Measurements from ENCODE around the gene CNNM3.
"Not testable (repeated sequence)": the region's sequence is repeated elsewhere in the genome, so short reads cannot be mapped to it uniquely, and the experiment has no call there.

The CNNM3 gene

GRCh38 chr2:96852667-96853066 lies 36.6 kb downstream of the CNNM3 start:
- H3K36me3 ChIP-seq (ENCODE audit: control insufficient read depth in 5 of 5, insufficient read depth in 5 of 5, low read length in 5 of 5), result peaks cover 3 to 43% (median 36%) of the 10 kb centered on the region in 5 donors
- no peak overlapping the region for H3K4me3 ChIP-seq (ENCODE audit: low read depth in 1 of 5, low read length in 5 of 5)
- H3K9me3 ChIP-seq (ENCODE audit: control insufficient read depth in 5 of 5, low read length in 5 of 5), result no peaks in the 10 kb centered on the region
- H3K27me3 ChIP-seq (ENCODE audit: control insufficient read depth in 5 of 5, insufficient read depth in 4 of 5, low read length in 5 of 5), result no peaks in the 10 kb centered on the region
- H3K4me1 ChIP-seq (ENCODE audit: control insufficient read depth in 5 of 5, insufficient read depth in 5 of 5, low read length in 5 of 5), result peaks cover 4 to 14% (median 13%) of the 10 kb centered on the region in 5 donors
- H3K9ac ChIP-seq (ENCODE audit: low read length in 5 of 5), result no peak overlapping the region
- H3K27ac ChIP-seq (ENCODE audit: low read depth, low read length), result no peak overlapping the region

- Histone ChIP-seq H3K27me3 (ENCODE audit: control insufficient read depth in 5 of 5, insufficient read depth in 4 of 5, low read length in 5 of 5) (no peaks in the 10 kb centered on the region), H3K27ac (ENCODE audit: low read depth, low read length) (no peak overlapping the region), H3K36me3 (ENCODE audit: control insufficient read depth in 5 of 5, insufficient read depth in 5 of 5, low read length in 5 of 5) (peaks cover 3 to 36% (median 32%) of the 10 kb centered on the region in 5 donors), H3K9ac (ENCODE audit: low read length in 5 of 5) (no peak overlapping the region), H3K9me3 (ENCODE audit: control insufficient read depth in 5 of 5, low read length in 5 of 5) (no peaks in the 10 kb centered on the region), H3K4me3 (ENCODE audit: low read depth in 1 of 5, low read length in 5 of 5) (no peak overlapping the region), H3K4me1 (ENCODE audit: control insufficient read depth in 5 of 5, insufficient read depth in 5 of 5, low read length in 5 of 5) (peaks cover 4 to 18% (median 14%) of the 10 kb centered on the region in 5 donors)
These were observed 37.3 kb downstream of the CNNM3 start for GRCh38 chr2:96853321-96853720.

- H3K36me3 ChIP-seq (ENCODE audit: control insufficient read depth in 5 of 5, insufficient read depth in 5 of 5, low read length in 5 of 5), result peaks cover 3 to 35% (median 34%) of the 10 kb centered on the region in 5 donors
These were observed 41.0 kb downstream of the CNNM3 start for GRCh38 chr2:96856776-96857666.

GRCh38 chr2:96857667-96858372 lies 41.8 kb downstream of the CNNM3 start, which contains the start of gene ANKRD39:
Gene ANKRD39 (minus strand): TSS chr2:96858016. CDS start chr2:96857987, 29 bp downstream.
- Histone ChIP-seq H3K27ac (ENCODE audit: low read depth, low read length) (peak within 1 kb of the TSS; percentile 16), H3K4me1 (ENCODE audit: control insufficient read depth in 5 of 5, insufficient read depth in 5 of 5, low read length in 5 of 5) (peaks cover 8 to 38% (median 28%) of the 10 kb centered on the region in 5 donors), H3K27me3 (ENCODE audit: control insufficient read depth in 5 of 5, insufficient read depth in 4 of 5, low read length in 5 of 5) (peaks cover 0 to 3% (median 0%) of the 10 kb centered on the region in 5 donors), H3K9ac (ENCODE audit: low read length in 5 of 5) (peak within 1 kb of the TSS; percentile 48 to 84 (median 76)), H3K4me3 (ENCODE audit: low read depth in 1 of 5, low read length in 5 of 5) (peak within 1 kb of the TSS; percentile 59 to 81 (median 73)), H3K36me3 (ENCODE audit: control insufficient read depth in 5 of 5, insufficient read depth in 5 of 5, low read length in 5 of 5) (peaks cover 3 to 34% (median 32%) of the 10 kb centered on the region in 5 donors), H3K9me3 (ENCODE audit: control insufficient read depth in 5 of 5, low read length in 5 of 5) (no peaks in the 10 kb centered on the region)

More at GRCh38 chr2:96856776-96857666, 41.0 kb downstream of the CNNM3 start:
- no peaks in the 10 kb centered on the region for H3K9me3 ChIP-seq (ENCODE audit: control insufficient read depth in 5 of 5, low read length in 5 of 5)
- peaks cover 0 to 3% (median 0%) of the 10 kb centered on the region in 5 donors for H3K27me3 ChIP-seq (ENCODE audit: control insufficient read depth in 5 of 5, insufficient read depth in 4 of 5, low read length in 5 of 5)
- H3K4me1 ChIP-seq (ENCODE audit: control insufficient read depth in 5 of 5, insufficient read depth in 5 of 5, low read length in 5 of 5), result peaks cover 8 to 38% (median 28%) of the 10 kb centered on the region in 5 donors
- peak overlapping the region; percentile 48 to 84 (median 76) for H3K9ac ChIP-seq (ENCODE audit: low read length in 5 of 5)
- H3K4me3 ChIP-seq (ENCODE audit: low read depth in 1 of 5, low read length in 5 of 5), result peak overlapping the region; percentile 59 to 81 (median 73)
- H3K27ac ChIP-seq (ENCODE audit: low read depth, low read length), result peak overlapping the region; percentile 16

GRCh38 chr2:96859099-96859649 lies 43.1 kb downstream of the CNNM3 start:
- H3K4me1 ChIP-seq (ENCODE audit: control insufficient read depth in 5 of 5, insufficient read depth in 5 of 5, low read length in 5 of 5), result peaks cover 8 to 38% (median 28%) of the 10 kb centered on the region in 5 donors
- peaks cover 0 to 39% (median 34%) of the 10 kb centered on the region in 5 donors for H3K36me3 ChIP-seq (ENCODE audit: control insufficient read depth in 5 of 5, insufficient read depth in 5 of 5, low read length in 5 of 5)
- H3K27me3 ChIP-seq (ENCODE audit: control insufficient read depth in 5 of 5, insufficient read depth in 4 of 5, low read length in 5 of 5), result peaks cover 0 to 3% (median 0%) of the 10 kb centered on the region in 5 donors
- peak overlapping the region in 3 of 5 donors; percentile 16 to 68 (median 64) for H3K9ac ChIP-seq (ENCODE audit: low read length in 5 of 5)
- H3K9me3 ChIP-seq (ENCODE audit: control insufficient read depth in 5 of 5, low read length in 5 of 5), result no peaks in the 10 kb centered on the region
- peak overlapping the region in 4 of 5 donors; percentile 54 to 81 (median 56) for H3K4me3 ChIP-seq (ENCODE audit: low read depth in 1 of 5, low read length in 5 of 5)
- H3K27ac ChIP-seq (ENCODE audit: low read depth, low read length), result peak overlapping the region; percentile 55

GRCh38 chr2:96859681-96860064 lies 43.6 kb downstream of the CNNM3 start:
- H3K9ac ChIP-seq (ENCODE audit: low read length in 5 of 5), result peak overlapping the region in 1 of 5 donors; percentile 64
- peak overlapping the region in 1 of 5 donors; percentile 19 for H3K4me3 ChIP-seq (ENCODE audit: low read depth in 1 of 5, low read length in 5 of 5)
- H3K27ac ChIP-seq (ENCODE audit: low read depth, low read length), result peak overlapping the region; percentile 55
- H3K36me3 ChIP-seq (ENCODE audit: control insufficient read depth in 5 of 5, insufficient read depth in 5 of 5, low read length in 5 of 5), result peaks cover 0 to 44% (median 38%) of the 10 kb centered on the region in 5 donors
- H3K4me1 ChIP-seq (ENCODE audit: control insufficient read depth in 5 of 5, insufficient read depth in 5 of 5, low read length in 5 of 5), result peaks cover 8 to 38% (median 28%) of the 10 kb centered on the region in 5 donors
- H3K9me3 ChIP-seq (ENCODE audit: control insufficient read depth in 5 of 5, low read length in 5 of 5), result no peaks in the 10 kb centered on the region
- H3K27me3 ChIP-seq (ENCODE audit: control insufficient read depth in 5 of 5, insufficient read depth in 4 of 5, low read length in 5 of 5), result peaks cover 0 to 3% (median 0%) of the 10 kb centered on the region in 5 donors

GRCh38 chr2:96860065-96861029 lies 44.3 kb downstream of the CNNM3 start:
- Histone ChIP-seq H3K27ac (ENCODE audit: low read depth, low read length) (no peak overlapping the region), H3K27me3 (ENCODE audit: control insufficient read depth in 5 of 5, insufficient read depth in 4 of 5, low read length in 5 of 5) (peaks cover 0 to 3% (median 0%) of the 10 kb centered on the region in 5 donors), H3K9ac (ENCODE audit: low read length in 5 of 5) (no peak overlapping the region), H3K4me1 (ENCODE audit: control insufficient read depth in 5 of 5, insufficient read depth in 5 of 5, low read length in 5 of 5) (peaks cover 8 to 38% (median 28%) of the 10 kb centered on the region in 5 donors), H3K4me3 (ENCODE audit: low read depth in 1 of 5, low read length in 5 of 5) (no peak overlapping the region), H3K36me3 (ENCODE audit: control insufficient read depth in 5 of 5, insufficient read depth in 5 of 5, low read length in 5 of 5) (peaks cover 0 to 51% (median 45%) of the 10 kb centered on the region in 5 donors), H3K9me3 (ENCODE audit: control insufficient read depth in 5 of 5, low read length in 5 of 5) (no peaks in the 10 kb centered on the region)

- peaks cover 0 to 3% (median 0%) of the 10 kb centered on the region in 5 donors for H3K27me3 ChIP-seq (ENCODE audit: control insufficient read depth in 5 of 5, insufficient read depth in 4 of 5, low read length in 5 of 5)
- peaks cover 8 to 43% (median 32%) of the 10 kb centered on the region in 5 donors for H3K4me1 ChIP-seq (ENCODE audit: control insufficient read depth in 5 of 5, insufficient read depth in 5 of 5, low read length in 5 of 5)
- no peak overlapping the region for H3K27ac ChIP-seq (ENCODE audit: low read depth, low read length)
- H3K36me3 ChIP-seq (ENCODE audit: control insufficient read depth in 5 of 5, insufficient read depth in 5 of 5, low read length in 5 of 5), result peaks cover 0 to 58% (median 52%) of the 10 kb centered on the region in 5 donors
- H3K9ac ChIP-seq (ENCODE audit: low read length in 5 of 5), result no peak overlapping the region
- H3K4me3 ChIP-seq (ENCODE audit: low read depth in 1 of 5, low read length in 5 of 5), result no peak overlapping the region
- no peaks in the 10 kb centered on the region for H3K9me3 ChIP-seq (ENCODE audit: control insufficient read depth in 5 of 5, low read length in 5 of 5)
These were observed 45.0 kb downstream of the CNNM3 start for GRCh38 chr2:96861074-96861473.

- H3K4me1 ChIP-seq (ENCODE audit: control insufficient read depth in 5 of 5, insufficient read depth in 5 of 5, low read length in 5 of 5), result peaks cover 11 to 48% (median 38%) of the 10 kb centered on the region in 5 donors
These were observed 47.0 kb downstream of the CNNM3 start for GRCh38 chr2:96863056-96863455.

More at GRCh38 chr2:96863056-96863455, 47.0 kb downstream of the CNNM3 start:
- not testable (repeated sequence) for H3K9ac ChIP-seq (ENCODE audit: low read length in 5 of 5); H3K9me3 ChIP-seq (ENCODE audit: control insufficient read depth in 5 of 5, low read length in 5 of 5); H3K27me3 ChIP-seq (ENCODE audit: control insufficient read depth in 5 of 5, insufficient read depth in 4 of 5, low read length in 5 of 5); H3K4me3 ChIP-seq (ENCODE audit: low read depth in 1 of 5, low read length in 5 of 5); H3K27ac ChIP-seq (ENCODE audit: low read depth, low read length)
- peaks cover 0 to 61% (median 59%) of the 10 kb centered on the region in 5 donors for H3K36me3 ChIP-seq (ENCODE audit: control insufficient read depth in 5 of 5, insufficient read depth in 5 of 5, low read length in 5 of 5)
